Glomerular visceral epithelial cell (primary cell): ENCODE data around the gene NCKAP5L.
"Not testable (repeated sequence)": the region's sequence is repeated elsewhere in the genome, so short reads cannot be mapped to it uniquely, and the experiment has no call there.

Experiments used
- DNase-seq: peaks from one replicate; pipeline ENCODE4 v3.0.0-alpha.2; 2016; ENCODE audit errors: extremely low spot score

Gene NCKAP5L

GRCh38 chr12:49828133-49829091 lies at the start of gene NCKAP5L:
Gene NCKAP5L, minus strand, starts transcription at chr12:49828413. Its CDS starts 24,369 bp downstream, at chr12:49804044.
- peak; percentile 97 for DNase-seq

GRCh38 chr12:49877066-49877465 lies 48.9 kb upstream of the NCKAP5L start:
- no peak for DNase-seq

- no peak for DNase-seq
Measured at GRCh38 chr12:49876070-49876469, 47.9 kb upstream of the NCKAP5L start.

DNA sequence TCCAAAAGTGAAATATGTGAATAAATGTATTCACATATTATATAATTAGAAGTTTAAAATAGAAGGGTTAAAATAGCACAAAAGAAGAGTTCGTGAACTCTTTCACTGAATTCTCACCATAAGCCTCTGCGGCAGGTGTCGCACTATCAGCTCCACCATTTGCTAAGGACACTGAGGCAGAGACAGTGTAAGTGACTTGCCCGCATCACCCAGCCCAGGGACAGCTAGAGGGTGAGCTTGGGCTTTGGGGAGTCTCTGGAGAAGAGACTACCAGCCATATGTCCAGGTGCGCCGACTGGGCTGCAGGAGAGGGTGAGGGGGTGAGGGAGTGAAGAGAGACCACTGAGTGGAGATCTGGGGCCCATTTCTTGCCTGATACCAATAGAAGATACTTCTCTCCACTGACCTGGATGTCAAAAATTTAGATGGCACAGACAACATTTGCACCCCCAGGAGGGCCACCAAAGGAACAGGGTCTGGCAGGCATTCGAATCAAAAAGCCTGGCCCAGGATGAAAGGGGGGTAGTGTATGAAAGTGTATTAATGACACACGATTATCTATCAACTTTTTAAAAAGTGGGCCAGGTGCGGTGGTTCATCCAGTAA lies 47.0 kb upstream of the NCKAP5L start:
- DNase-seq: no peak

GRCh38 chr12:49874142-49874897 lies 46.1 kb upstream of the NCKAP5L start:
- no peak for DNase-seq

- DNase-seq: no peak
Measured at GRCh38 chr12:49873361-49873934, 45.2 kb upstream of the NCKAP5L start.

- no peak for DNase-seq
Measured at GRCh38 chr12:49872781-49873181, 44.6 kb upstream of the NCKAP5L start.

DNA sequence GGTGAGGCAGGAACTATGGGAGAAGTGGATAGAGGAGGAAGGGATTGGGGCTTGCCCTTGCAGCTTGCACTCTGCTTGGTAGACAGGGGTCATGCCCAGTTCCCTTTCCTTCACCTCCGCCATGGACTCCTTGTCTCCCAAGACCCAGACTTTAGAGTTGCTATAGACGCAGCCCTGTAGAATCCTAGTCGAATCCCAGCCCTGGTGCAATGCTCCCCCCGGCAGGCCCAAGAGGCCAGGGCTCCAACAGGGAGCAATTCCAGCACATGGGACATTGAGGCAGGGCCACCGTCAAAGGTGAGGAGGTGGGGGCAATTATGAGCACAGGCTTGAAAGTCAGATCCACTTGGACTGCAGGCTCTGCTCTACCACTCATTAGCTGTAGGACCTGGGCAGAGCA lies 44.2 kb upstream of the NCKAP5L start:
- no peak for DNase-seq

- DNase-seq: not testable (repeated sequence)
Measured at GRCh38 chr12:49871811-49872251, 43.6 kb upstream of the NCKAP5L start.

DNA sequence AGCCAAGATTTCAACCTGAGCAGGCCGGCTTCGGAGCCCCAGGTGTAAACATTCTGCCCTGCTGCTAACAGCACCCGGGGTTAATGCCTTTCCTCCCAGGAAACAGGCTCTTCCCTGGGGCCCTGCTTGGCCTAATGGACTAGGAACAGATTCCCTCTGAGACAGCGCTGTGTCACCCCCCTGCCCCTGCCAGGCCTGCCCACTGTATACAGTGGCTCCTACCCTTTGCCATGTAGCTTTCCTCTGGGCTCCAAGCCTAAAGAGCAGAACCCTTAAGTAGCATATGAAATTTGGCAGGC lies 43.0 kb upstream of the NCKAP5L start:
- no peak for DNase-seq

DNA sequence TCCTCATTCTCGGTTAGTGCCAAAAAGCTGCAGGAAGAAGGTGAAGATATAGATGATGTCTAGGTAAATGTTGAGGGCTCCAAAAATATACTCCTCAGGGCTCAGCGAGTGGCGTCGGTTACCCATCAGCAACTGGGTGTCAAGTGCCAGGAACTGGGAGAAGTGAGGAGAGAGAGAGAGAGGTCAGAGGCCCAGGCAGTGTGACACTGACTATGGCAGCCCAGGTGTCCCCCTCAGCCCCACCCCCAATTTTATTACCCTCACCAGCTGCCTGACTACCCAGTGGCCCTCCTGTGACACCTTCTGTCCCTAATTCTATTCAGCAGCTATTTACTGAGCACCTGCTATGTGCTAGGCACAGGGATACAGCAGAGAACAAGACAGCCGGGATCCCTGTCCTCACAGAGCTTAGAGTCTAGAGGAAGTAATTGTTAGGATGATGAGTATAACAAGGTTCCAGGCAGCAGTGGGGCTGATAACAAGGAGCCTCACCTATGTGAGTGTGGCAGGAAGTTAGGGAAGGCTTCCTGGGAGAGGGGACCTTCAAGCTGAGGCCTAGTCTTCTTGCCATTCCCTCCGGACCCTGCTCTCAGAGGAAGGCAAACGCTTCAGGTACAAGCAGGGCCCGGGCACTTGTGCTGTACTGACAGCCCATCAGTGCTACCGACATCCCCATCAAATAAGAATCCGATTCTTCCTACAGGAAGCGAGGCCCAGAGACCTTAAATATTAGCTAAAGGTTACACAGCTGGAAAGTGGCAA lies 42.5 kb upstream of the NCKAP5L start:
- DNase-seq: no peak

GRCh38 chr12:49869816-49870500 lies 41.7 kb upstream of the NCKAP5L start:
- no peak for DNase-seq

- peak; percentile 7 for DNase-seq
Measured at GRCh38 chr12:49868952-49869815, 41.0 kb upstream of the NCKAP5L start.

- DNase-seq: no peak
Measured at GRCh38 chr12:49868449-49868848, 40.2 kb upstream of the NCKAP5L start.

- DNase-seq: no peak
Measured at GRCh38 chr12:49867570-49868341, 39.5 kb upstream of the NCKAP5L start.

DNA sequence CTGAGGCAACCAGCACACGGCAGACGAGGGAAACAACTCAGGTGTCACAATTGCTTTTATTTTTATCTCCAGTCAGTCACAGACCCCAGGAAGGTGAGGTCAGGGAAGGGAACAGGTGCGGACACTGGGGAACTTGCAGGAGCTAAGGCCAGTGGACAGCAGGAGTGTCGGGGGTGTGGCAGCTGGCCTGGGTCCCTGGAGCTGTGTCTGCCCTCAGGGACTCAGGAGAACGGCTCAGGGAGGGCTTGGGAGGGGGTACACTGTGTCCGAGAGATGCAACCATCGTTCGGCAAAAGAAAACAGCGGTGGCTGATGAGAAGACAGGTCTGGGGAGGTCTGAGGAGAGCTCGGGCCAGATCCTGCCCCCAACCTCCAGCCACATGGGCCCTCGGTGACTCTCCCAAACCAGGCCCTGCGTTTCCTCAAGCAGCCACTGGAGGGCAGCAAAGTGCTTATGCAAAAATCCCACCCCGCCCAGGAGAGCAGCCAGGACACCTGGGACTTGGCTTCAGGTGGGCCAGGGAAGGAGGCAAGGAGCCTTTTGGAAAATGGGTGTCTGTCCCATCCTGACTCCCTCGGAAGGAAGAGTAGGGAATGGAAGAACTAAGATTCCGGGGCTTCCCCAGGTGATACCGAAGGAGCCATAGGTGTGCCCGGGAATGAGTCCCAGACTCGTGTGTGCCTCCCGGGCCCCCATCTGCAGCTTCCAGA lies 38.8 kb upstream of the NCKAP5L start:
- peak; percentile 62 for DNase-seq

DNA sequence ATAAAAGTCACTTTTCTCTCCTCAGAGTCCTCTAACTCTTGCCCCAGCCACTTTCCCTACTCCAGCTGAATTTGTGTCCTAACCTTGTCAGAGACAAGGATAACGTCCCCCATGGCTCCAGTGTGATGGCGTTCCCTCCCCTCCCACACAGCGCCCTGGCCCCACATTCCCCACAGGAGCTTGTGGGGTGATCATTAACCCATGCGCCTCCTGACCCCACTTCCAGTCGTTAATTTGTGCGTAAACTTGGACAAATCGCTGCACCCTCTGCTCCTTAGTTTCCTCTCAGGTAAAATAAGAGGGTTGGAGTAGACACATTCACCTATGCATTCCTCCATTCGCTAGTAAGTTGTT lies 37.5 kb upstream of the NCKAP5L start:
- no peak for DNase-seq

DNA sequence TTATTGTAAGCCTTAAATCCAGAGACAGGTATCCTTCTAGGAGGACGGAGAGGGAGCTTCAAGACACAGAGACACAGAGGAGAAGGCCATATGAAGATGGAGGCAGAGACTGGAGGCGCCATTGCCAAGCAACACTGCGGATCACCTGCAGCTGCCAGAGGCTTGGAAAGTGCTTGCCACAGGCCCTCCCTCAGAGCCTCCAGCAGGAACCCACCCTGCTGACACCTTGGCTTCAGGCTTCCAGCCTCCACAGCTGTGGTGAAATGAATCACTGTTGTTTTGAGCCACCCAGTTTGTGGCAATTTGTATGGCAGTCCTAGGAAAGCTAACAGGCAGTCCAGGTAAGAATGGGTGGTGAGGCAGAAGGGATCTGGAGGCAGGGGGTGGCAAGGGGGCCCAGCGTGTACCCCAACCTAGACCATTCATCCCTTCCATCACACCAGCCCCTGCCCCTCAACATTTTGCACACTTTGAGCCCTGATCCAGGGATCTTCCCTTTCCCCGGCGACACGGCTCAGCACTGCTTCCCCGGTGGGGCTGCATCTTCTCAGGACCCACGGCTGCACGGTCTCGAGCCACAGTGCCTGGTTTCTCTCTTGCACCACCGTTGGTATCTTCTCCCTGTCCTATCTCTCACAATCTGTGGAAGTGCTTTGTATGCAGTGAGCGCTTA lies 37.0 kb upstream of the NCKAP5L start:
- DNase-seq: no peak
